Panc1 (cell line): ENCODE results near the gene ZDHHC8. TPM values are rescaled to one million over a fixed set of nuclear protein-coding genes. Genes with fewer than 3 reads are reported as not detected.

ENCODE experiments used
- ATAC-seq: fragments of 200-7000 bp; cut with Tn5 transposase; 2 replicates; pipeline ENCODE4 v1.9.1; 2020; ENCODE audit warnings: mild to moderate bottlenecking, moderate library complexity
- BruUV-seq: library from RNA; stranded (reverse); fragments of 400-500 nt; replicated peaks from 2 replicates; lab custom pipeline; 2021; lab: Mats Ljungman, UMichigan
- CTCF ChIA-PET: fragments of 300-600 bp; sonication (Branson Sonifier 250); formaldehyde crosslinking; loops from one replicate; lab custom pipeline; 2022; ENCODE audit warnings: antibody characterized with exemption; lab: Charles Lee
- POLR2A ChIA-PET: fragments of 300-600 bp; sonication (Branson Sonifier 250); formaldehyde crosslinking; loops from one replicate; lab custom pipeline; 2022; ENCODE audit warnings: antibody characterized with exemption; lab: Charles Lee
- DNase-seq: peaks from one replicate; pipeline ENCODE4 v3.0.0-alpha.2; 2010; ENCODE audit warnings: low read depth, low spot score
- H3K27ac ChIP-seq: 2 replicates; pipeline ENCODE4 v1.5.1; 2011; ENCODE audit warnings: mild to moderate bottlenecking, low read length, inconsistent platforms
- H3K27me3 ChIP-seq: fragments of 200-500 bp; sonication (Bioruptor generic); 2 replicates; pipeline ENCODE4 v1.6.0; 2014; ENCODE audit warnings: low read length, inconsistent platforms; ENCODE audit not compliant: control insufficient read depth, insufficient read depth
- H3K36me3 ChIP-seq: fragments of 200-500 bp; sonication (Bioruptor generic); 2 replicates; pipeline ENCODE4 v1.5.1; 2014; ENCODE audit warnings: inconsistent platforms, mild to moderate bottlenecking, low read length, moderate library complexity; ENCODE audit not compliant: control insufficient read depth, insufficient read depth
- H3K4me1 ChIP-seq: 2 replicates; pipeline ENCODE4 v1.5.1; 2011; ENCODE audit warnings: inconsistent platforms, mild to moderate bottlenecking, low read length, moderate library complexity; ENCODE audit not compliant: control insufficient read depth, insufficient read depth
- H3K4me3 ChIP-seq, 2 experiments: 2 replicates each; pipeline ENCODE4 v1.5.1; 2011 to 2012; ENCODE audit warnings: low read depth in 2 of 2, low read length in 2 of 2, mild to moderate bottlenecking in 2 of 2, inconsistent platforms in 1 of 2, moderate library complexity in 1 of 2
- H3K9me3 ChIP-seq: fragments of 200-500 bp; sonication (Bioruptor generic); 2 replicates; pipeline ENCODE4 v1.5.1; 2014; ENCODE audit warnings: low read depth, mild to moderate bottlenecking, inconsistent platforms, low read length, moderate library complexity; ENCODE audit not compliant: control insufficient read depth, insufficient read depth
- CTCF ChIP-seq: fragments of 450-650 bp; IDR thresholded peaks from 2 replicates; pipeline ENCODE4 v1.5.1; 2017; ENCODE audit warnings: mild to moderate bottlenecking
- POLR2AphosphoS5 ChIP-seq: IDR thresholded peaks from 2 replicates; pipeline ENCODE4 v1.6.1; 2012; ENCODE audit warnings: mild to moderate bottlenecking, low read depth, low read length, moderate library complexity
- REST ChIP-seq, 2 experiments: IDR thresholded peaks; 2 replicates each; pipeline ENCODE4 v1.6.1; 2011 to 2012; ENCODE audit warnings: low read depth in 2 of 2, control low read depth in 1 of 2, low read length in 1 of 2, mild to moderate bottlenecking in 1 of 2, moderate library complexity in 1 of 2; ENCODE audit not compliant: insufficient read depth in 1 of 2
- SIN3A ChIP-seq: IDR thresholded peaks from 2 replicates; pipeline ENCODE4 v1.6.1; 2012; ENCODE audit warnings: low read depth, mild to moderate bottlenecking, low read length, moderate library complexity, borderline replicate concordance; ENCODE audit not compliant: insufficient read depth
- TCF7L2 ChIP-seq: IDR thresholded peaks from 2 replicates; pipeline ENCODE4 v1.6.1; 2011; ENCODE audit warnings: mild to moderate bottlenecking, low read depth, low read length, inconsistent platforms
- in situ Hi-C: cut with HindIII; loops from 2 replicates; pipeline ENCODE4 v1.10.0; 2016; ENCODE audit warnings: low sequenced_read_pairs, low pct_unique_long_range_greater_than_20kb
- intact Hi-C: fragments of 100-400 bp; cut with micrococcal nuclease; formaldehyde crosslinking; loops from one replicate; pipeline ENCODE4 v1.10.0; 2022; ENCODE audit not compliant: unreplicated experiment
- total RNA-seq: library from RNA; stranded (reverse); gene quantifications from one replicate; pipeline ENCODE4 v1.2.1, GENCODE V29; 2021; ENCODE audit not compliant: unreplicated experiment

Gene ZDHHC8
- total RNA-seq, 1 experiment from 2014 or later, result 79.0 TPM

GRCh38 chr22:20147237-20147988 is 15.8 kb downstream of the ZDHHC8 start:
- BruUV-seq, result no TSS peak
- CTCF ChIA-PET, result no interaction called here
- H3K4me3 ChIP-seq, result no peak overlapping the region
- no peaks in the 10 kb centered on the region for H3K36me3 ChIP-seq
- TF ChIP-seq REST (IDR thresholded peaks at IDR 0.05; ENCODE audit: insufficient read depth in 1 of 2, low read depth in 2 of 2, low read length in 1 of 2), result no peak
- no peak for TF ChIP-seq CTCF
- TF ChIP-seq SIN3A, result no peak
- no peak for TF ChIP-seq TCF7L2
- no peak for TF ChIP-seq POLR2AphosphoS5
- no peaks in the 10 kb centered on the region for H3K9me3 ChIP-seq
- no peaks in the 10 kb centered on the region for H3K4me1 ChIP-seq
- in situ Hi-C loops, result no loop called here
- ATAC-seq (no peak), DNase-seq (no peak)
- intact Hi-C loops, result no loop called here
- H3K27ac ChIP-seq, result no peak overlapping the region
- no peaks in the 10 kb centered on the region for H3K27me3 ChIP-seq
- POLR2A ChIA-PET, result no interaction called here

- intact Hi-C loops, result no loop called here
- H3K4me1 ChIP-seq, result no peaks in the 10 kb centered on the region
- ChIA-PET CTCF (no interaction called here), POLR2A (no interaction called here)
- no peaks in the 10 kb centered on the region for H3K36me3 ChIP-seq
- no TSS peak for BruUV-seq
- H3K27ac ChIP-seq, result no peak overlapping the region
- ATAC-seq (no peak), DNase-seq (no peak)
- H3K4me3 ChIP-seq, result no peak overlapping the region
- TF ChIP-seq CTCF (no peak), SIN3A (no peak)
- H3K27me3 ChIP-seq, result no peaks in the 10 kb centered on the region
- no peaks in the 10 kb centered on the region for H3K9me3 ChIP-seq
- in situ Hi-C loops, result no loop called here
Observed at GRCh38 chr22:20148414-20148813, 16.8 kb downstream of the ZDHHC8 start.
